H1 (cell line): ENCODE results near the gene TSPOAP1. TPM values are rescaled to one million over a fixed set of nuclear protein-coding genes. Genes with fewer than 3 reads are reported as not detected.

Experiments
- CTCF ChIA-PET: fragments of 300-600 bp; sonication (Branson Sonifier 250); formaldehyde crosslinking; loops from one replicate; lab custom pipeline; 2021; ENCODE audit not compliant: partially characterized antibody; lab: Charles Lee
- POLR2A ChIA-PET: fragments of 300-600 bp; sonication (Branson Sonifier 250); formaldehyde crosslinking; loops from one replicate; lab custom pipeline; 2021; ENCODE audit warnings: inconsistent platforms; ENCODE audit not compliant: partially characterized antibody; lab: Charles Lee
- DNase-seq, 2 experiments: peaks; one replicate each; pipeline versions ENCODE4 v3.0.0 to v3.0.0-alpha.2; 2010 to 2022; ENCODE audit warnings: low spot score in 2 of 2, low read depth in 1 of 2, mixed read lengths in 1 of 2
- FAIRE-seq: peaks from 2 replicates; lab custom pipeline; 2011; peaks lifted over from hg19 to GRCh38; lab: Jason Lieb, UNC
- H2AFZ ChIP-seq: 2 replicates; pipeline ENCODE4 v1.8.1; 2012; ENCODE audit warnings: low read length, inconsistent platforms
- H2AK5ac ChIP-seq: 2 replicates; pipeline ENCODE4 v1.6.1; 2013; ENCODE audit warnings: low read depth, low read length
- H2BK120ac ChIP-seq: replicated peaks from 2 replicates; pipeline ENCODE3; 2013; ENCODE audit warnings: low read depth, low read length, inconsistent platforms
- H2BK12ac ChIP-seq: 2 replicates; pipeline ENCODE4 v1.6.1; 2013; ENCODE audit warnings: low read depth, low read length
- H2BK15ac ChIP-seq: 2 replicates; pipeline ENCODE4 v1.6.1; 2013; ENCODE audit warnings: low read length
- H2BK20ac ChIP-seq: 2 replicates; pipeline ENCODE4 v1.6.1; 2013; ENCODE audit warnings: low read length
- H2BK5ac ChIP-seq: 2 replicates; pipeline ENCODE4 v1.6.1; 2013; ENCODE audit warnings: low read depth, low read length
- H3K14ac ChIP-seq: 2 replicates; pipeline ENCODE4 v1.6.1; 2013; ENCODE audit warnings: inconsistent platforms; ENCODE audit not compliant: insufficient read length
- H3K18ac ChIP-seq: 2 replicates; pipeline ENCODE4 v1.6.1; 2013; ENCODE audit warnings: low read length; ENCODE audit errors: extremely low read depth
- H3K23ac ChIP-seq: 2 replicates; pipeline ENCODE4 v1.6.1; 2013; ENCODE audit warnings: inconsistent platforms; ENCODE audit not compliant: insufficient read length
- H3K23me2 ChIP-seq: 2 replicates; pipeline ENCODE4 v1.6.1; 2013; ENCODE audit warnings: low read depth, low read length
- H3K27ac ChIP-seq: 2 replicates; pipeline ENCODE4 v1.6.1; 2011; ENCODE audit warnings: low read depth, low read length, inconsistent platforms
- H3K27me3 ChIP-seq, 4 experiments: replicated peaks in 1 of 4; 1 replicate in 1 of 4; 2 replicates in 3 of 4; pipeline versions ENCODE4 v1.6.1 to v1.8.1; 2011 to 2013; ENCODE audit warnings: low read length in 3 of 4, mild to moderate bottlenecking in 3 of 4, inconsistent platforms in 2 of 4, mixed read lengths in 2 of 4, moderate library complexity in 1 of 4; ENCODE audit not compliant: control insufficient read depth in 3 of 4, insufficient read depth in 3 of 4; ENCODE audit errors: extremely low read depth in 1 of 4
- H3K36me3 ChIP-seq, 4 experiments: 2 replicates each; pipeline versions ENCODE4 v1.6.1 to v1.8.1; 2011 to 2013; ENCODE audit warnings: mild to moderate bottlenecking in 4 of 4, low read length in 3 of 4, moderate library complexity in 2 of 4, control low read depth in 1 of 4, inconsistent platforms in 1 of 4; ENCODE audit not compliant: insufficient read depth in 4 of 4, control insufficient read depth in 2 of 4
- H3K4ac ChIP-seq: replicated peaks from 2 replicates; pipeline ENCODE3; 2013; ENCODE audit warnings: low read length, low read depth, mixed read lengths, inconsistent platforms; ENCODE audit not compliant: insufficient read length
- H3K4me1 ChIP-seq, 4 experiments: replicated peaks in 1 of 4; 1 replicate in 1 of 4; 2 replicates in 3 of 4; pipeline versions ENCODE4 v1.6.1 to v1.8.1; 2011 to 2013; ENCODE audit warnings: low read length in 3 of 4, inconsistent platforms in 2 of 4, mixed read lengths in 1 of 4; ENCODE audit not compliant: insufficient read depth in 4 of 4, control insufficient read depth in 3 of 4
- H3K4me2 ChIP-seq, 2 experiments: 2 replicates each; pipeline versions ENCODE4 v1.6.1 to v1.8.1; 2011 to 2013; ENCODE audit warnings: low read depth in 2 of 2, low read length in 2 of 2, control low read depth in 1 of 2, inconsistent platforms in 1 of 2, mild to moderate bottlenecking in 1 of 2; ENCODE audit not compliant: insufficient read depth in 1 of 2
- H3K4me3 ChIP-seq, 4 experiments: fragments of 200-600, 300-600 bp in 1 of 4; sonication (generic), shearing (Covaris generic), sonication (Bioruptor Twin) in 1 of 4; 2 replicates each; pipeline versions ENCODE4 v1.5.1 to v1.8.1; 2011 to 2016; ENCODE audit warnings: low read length in 4 of 4, low read depth in 3 of 4, control low read depth in 2 of 4, inconsistent platforms in 2 of 4, mild to moderate bottlenecking in 2 of 4, mixed read lengths in 1 of 4, moderate library complexity in 1 of 4; ENCODE audit not compliant: insufficient read depth in 2 of 4; ENCODE audit errors: extremely low read depth in 1 of 4
- H3K56ac ChIP-seq: replicated peaks from 2 replicates; pipeline ENCODE3; 2013; ENCODE audit warnings: low read depth, mild to moderate bottlenecking, mixed read lengths, low read length, inconsistent platforms; ENCODE audit not compliant: insufficient read length
- H3K79me1 ChIP-seq: 2 replicates; pipeline ENCODE4 v1.6.1; 2013; ENCODE audit warnings: low read depth, low read length, control low read depth
- H3K79me2 ChIP-seq, 2 experiments: 2 replicates each; pipeline versions ENCODE4 v1.6.1 to v1.8.1; 2012 to 2013; ENCODE audit warnings: low read length in 2 of 2, mild to moderate bottlenecking in 2 of 2, inconsistent platforms in 1 of 2; ENCODE audit not compliant: insufficient read depth in 2 of 2, control insufficient read depth in 1 of 2
- H3K9ac ChIP-seq, 4 experiments: replicated peaks in 1 of 4; 1 replicate in 1 of 4; 2 replicates in 3 of 4; pipeline versions ENCODE4 v1.6.1 to v1.8.1; 2011 to 2013; ENCODE audit warnings: low read depth in 3 of 4, low read length in 3 of 4, control low read depth in 2 of 4, mild to moderate bottlenecking in 2 of 4, moderate library complexity in 2 of 4, inconsistent platforms in 1 of 4; ENCODE audit errors: extremely low read depth in 1 of 4
- H3K9me3 ChIP-seq, 2 experiments: 2 replicates each; pipeline versions ENCODE4 v1.6.1 to v1.8.1; 2012 to 2013; ENCODE audit warnings: mild to moderate bottlenecking in 2 of 2, moderate library complexity in 2 of 2, control low read depth in 1 of 2, inconsistent platforms in 1 of 2, low read depth in 1 of 2, low read length in 1 of 2, mixed read lengths in 1 of 2; ENCODE audit not compliant: insufficient read depth in 2 of 2
- H4K20me1 ChIP-seq, 2 experiments: replicated peaks in 1 of 2; 2 replicates each; pipeline versions ENCODE3 to v1.8.1; 2011 to 2013; ENCODE audit warnings: inconsistent platforms in 2 of 2, low read length in 2 of 2, mild to moderate bottlenecking in 1 of 2; ENCODE audit not compliant: insufficient read depth in 2 of 2, control insufficient read depth in 1 of 2
- H4K5ac ChIP-seq: 2 replicates; pipeline ENCODE4 v1.6.1; 2013; ENCODE audit warnings: low read length, low read depth, mixed read lengths, inconsistent platforms; ENCODE audit not compliant: insufficient read length
- H4K8ac ChIP-seq: 2 replicates; pipeline ENCODE4 v1.8.0; 2013; ENCODE audit warnings: mild to moderate bottlenecking, moderate library complexity, low read length, inconsistent platforms; ENCODE audit not compliant: insufficient read depth; ENCODE audit errors: extremely low read depth
- H4K91ac ChIP-seq: replicated peaks from 2 replicates; pipeline ENCODE3; 2013; ENCODE audit warnings: low read length, mixed read lengths, inconsistent platforms; ENCODE audit not compliant: insufficient read length
- BACH1 ChIP-seq: IDR thresholded peaks from 2 replicates; pipeline ENCODE4 v1.6.1; 2012; ENCODE audit warnings: low read length, improper control_type of control experiment
- CEBPB ChIP-seq: IDR thresholded peaks from 2 replicates; pipeline ENCODE4 v1.6.1; 2012; ENCODE audit warnings: low read depth, low read length
- CHD2 ChIP-seq: IDR thresholded peaks from 2 replicates; pipeline ENCODE4 v1.6.1; 2012; ENCODE audit warnings: low read length, improper control_type of control experiment
- HDAC6 ChIP-seq: IDR thresholded peaks from one replicate; pipeline ENCODE4 v1.7.1; 2012; ENCODE audit warnings: low read depth, mild to moderate bottlenecking, inconsistent platforms, low read length, moderate library complexity
- PHF8 ChIP-seq: fragments of 200-600 bp; sonication (generic); conservative IDR thresholded peaks from 2 replicates; pipeline ENCODE4 v1.7.1; 2012; ENCODE audit warnings: low read depth, mild to moderate bottlenecking, inconsistent platforms, low read length, moderate library complexity
- SP2 ChIP-seq: IDR thresholded peaks from 2 replicates; pipeline ENCODE4 v1.6.1; 2012; ENCODE audit warnings: mild to moderate bottlenecking, low read length, inconsistent platforms
- SP4 ChIP-seq: IDR thresholded peaks from 2 replicates; pipeline ENCODE4 v1.6.1; 2012; ENCODE audit warnings: low read length, inconsistent platforms
- TBP ChIP-seq: IDR thresholded peaks from 2 replicates; pipeline ENCODE4 v1.6.1; 2011; ENCODE audit warnings: low read depth, low read length, improper control_type of control experiment
- WGBS, 2 experiments: shearing (Covaris generic) in 1 of 2; methylation state at CpG; one replicate each; pipeline versions ENCODE4 v1.1.6 to v1.1.7; 2013 to 2015; ENCODE audit warnings: low lambda C conversion rate in 2 of 2, mixed read lengths in 2 of 2, inconsistent platforms in 1 of 2, low coverage in 1 of 2, missing lambda C conversion rate in 1 of 2; ENCODE audit not compliant: insufficient replicate concordance in 2 of 2, insufficient coverage in 1 of 2, insufficient read length in 1 of 2; ENCODE audit errors: extremely low coverage in 1 of 2, missing lambda C conversion rate in 1 of 2; 5-methylcytosine and 5-hydroxymethylcytosine counted together
- polyA plus RNA-seq, 7 experiments: library from polyadenylated mRNA; depleted of rRNA in 3 of 7; stranded (reverse) in 5 of 7; unstranded in 2 of 7; fragments of >200 nt in 5 of 7; fragments of 200-250 nt in 2 of 7; gene quantifications; 1 replicate in 5 of 7; 2 replicates in 1 of 7; 4 replicates in 1 of 7; pipeline versions ENCODE4 v1.2.1 to v1.2.3, GENCODE V29; 2011 to 2013; ENCODE audit warnings: missing spikeins in 2 of 7, mixed read lengths in 2 of 7
- total RNA-seq: library from RNA; stranded (reverse); fragmentation: NEBNext Ultra II Directional; extraction: Animal tissue kit (Norgen Biotek cat#: 25700); gene quantifications from 2 replicates; pipeline ENCODE4 v1.2.1, GENCODE V29; 2021

Gene TSPOAP1
- total and polyA plus RNA-seq, 2 of the 8 experiments (the other 6 are each of a cell fraction or from before 2014, with no cell fraction given) = 7.6 to 9.2 TPM

GRCh38 chr17:58285422-58285810 lies 43.2 kb downstream of the TSPOAP1 start:
- H3K56ac ChIP-seq = no peak overlapping the region
- no peak overlapping the region for H3K14ac ChIP-seq
- no peak overlapping the region for H4K5ac ChIP-seq
- H3K23me2 ChIP-seq = no peaks in the 10 kb centered on the region
- no peak overlapping the region for H2BK15ac ChIP-seq
- H2AK5ac ChIP-seq = no peak overlapping the region
- FAIRE-seq (no peak), DNase-seq (peak in 1 of 2 experiments; percentile 17)
- H2AFZ ChIP-seq = no peak overlapping the region
- no peak overlapping the region for H3K9ac ChIP-seq
- TF ChIP-seq SP2 = no peak
- no peak for TF ChIP-seq CHD2
- TF ChIP-seq PHF8 = no peak
- TF ChIP-seq CEBPB = no peak
- no peak for TF ChIP-seq BACH1
- no peak for TF ChIP-seq SP4
- no peak for TF ChIP-seq HDAC6
- TF ChIP-seq TBP = no peak
- peak overlapping the region; percentile 52; the same call in 1 of the 2 replicates for H2BK5ac ChIP-seq
- H3K27me3 ChIP-seq = no peaks in the 10 kb centered on the region; a peak in 1 of 7 replicates
- no peaks in the 10 kb centered on the region for H3K36me3 ChIP-seq
- no peak overlapping the region for H3K4me3 ChIP-seq
- ChIA-PET CTCF (interaction anchor here (0.9 to 2.3 kb wide), 5 partner anchors 9 to 36 kb away, joined by 3 to 14 read pairs (median 5); no protein-coding TSS in a partner anchor), POLR2A (interaction anchor here (0.8 to 2.5 kb wide), 4 partner anchors 18 to 229 kb away, joined by 3 to 9 read pairs (median 5); partner anchors contain the start of genes MTMR4 and SUPT4H1)
- no peak overlapping the region for H4K91ac ChIP-seq
- H3K79me2 ChIP-seq = no peaks in the 10 kb centered on the region
- H3K9me3 ChIP-seq = no peaks in the 10 kb centered on the region
- H2BK20ac ChIP-seq = no peak overlapping the region
- H2BK12ac ChIP-seq = 0 out of 2 replicates have a peak overlapping the region, but pooled peaks have one; percentile 80
- no peak overlapping the region for H3K4ac ChIP-seq
- H4K20me1 ChIP-seq = no peaks in the 10 kb centered on the region
- H2BK120ac ChIP-seq = no peak overlapping the region
- no peak overlapping the region for H3K23ac ChIP-seq
- H3K27ac ChIP-seq = no peak overlapping the region
- 93% methylated on average over 3 of the region's 3 CpGs; no CpG with 5 or more reads in 1 of the 2 experiments for WGBS, 2 experiments
- H3K4me1 ChIP-seq = peaks cover 0 to 8% (median 4%) of the 10 kb centered on the region in 4 experiments; a peak in 5 of 7 replicates
- H4K8ac ChIP-seq = no peak overlapping the region
- no peaks in the 10 kb centered on the region for H3K79me1 ChIP-seq
- no peak overlapping the region for H3K18ac ChIP-seq
- H3K4me2 ChIP-seq = no peak overlapping the region
